Umbilical cord (tissue), 2 donors: Measurements from ENCODE around the gene ZFP2. TPM values are rescaled to one million over a fixed set of nuclear protein-coding genes. Genes with fewer than 3 reads are reported as not detected.
"Not testable (repeated sequence)": the region's sequence is repeated elsewhere in the genome, so short reads cannot be mapped to it uniquely, and the experiment has no call there.

Experiments
- DNase-seq: peaks from one replicate; pipeline ENCODE4 v3.0.0-alpha.2; 2015; ENCODE audit warnings: low spot score
- total RNA-seq: library from RNA; depleted of rRNA; stranded (reverse); fragments of >200 nt; gene quantifications from one replicate; pipeline ENCODE4 v1.2.3, GENCODE V29; 2014; ENCODE audit warnings: low replicate concordance; ENCODE audit not compliant: insufficient read depth

ZFP2 gene
- 8.7 TPM for total RNA-seq

DNA sequence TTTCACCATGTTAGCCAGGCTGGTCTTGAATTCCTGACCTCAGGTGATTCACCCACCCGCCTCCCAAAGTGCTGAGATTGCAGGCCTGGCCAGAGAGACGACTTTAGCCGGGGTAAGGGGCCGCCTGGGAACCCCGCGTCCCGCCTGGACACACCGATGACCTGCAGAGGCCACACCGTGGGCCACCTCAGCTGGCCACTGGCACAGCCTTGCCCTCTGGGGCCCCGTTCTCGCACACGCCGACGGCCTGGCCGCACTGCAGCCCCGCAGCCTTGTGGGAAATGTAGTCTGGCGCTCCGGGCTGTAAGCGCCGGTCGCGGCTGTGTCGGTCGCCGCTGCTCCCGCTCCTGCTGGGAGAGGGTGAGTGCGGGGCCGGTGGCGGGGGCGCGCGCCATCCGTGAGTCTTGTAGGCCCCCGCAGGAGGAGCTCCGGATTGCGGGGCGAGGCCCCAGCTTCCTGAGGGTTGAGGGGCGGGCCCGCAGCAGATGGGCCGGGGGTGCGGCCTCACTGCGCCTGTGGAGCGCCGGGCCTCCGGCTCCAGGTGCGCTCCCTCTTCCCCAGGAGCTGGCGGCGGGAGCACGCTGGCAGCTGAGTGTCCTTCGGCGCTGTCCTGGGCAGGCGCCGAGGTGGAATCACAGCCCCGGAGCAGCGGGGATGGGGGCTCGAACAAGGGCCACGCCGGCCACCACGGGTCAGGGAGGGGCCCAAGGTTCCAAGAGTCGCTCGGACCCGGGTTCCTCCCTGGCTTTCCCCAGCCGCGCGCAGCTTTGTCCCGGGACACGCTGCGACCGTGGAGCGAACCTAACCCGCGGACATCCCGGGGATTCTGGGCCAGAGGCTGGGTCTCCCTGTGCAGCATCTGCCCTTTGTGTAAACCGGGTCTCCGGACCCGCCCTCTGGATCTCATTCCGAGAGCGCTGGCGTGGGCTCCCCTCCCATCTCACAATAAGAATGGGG lies at the start of gene ZFP2:
Gene ZFP2 (plus strand): TSS at position 299 of the 957 bp plus-strand sequence. CDS start 35,401 bp downstream, outside the sequence.
- DNase-seq, result peak; percentile 79

DNA sequence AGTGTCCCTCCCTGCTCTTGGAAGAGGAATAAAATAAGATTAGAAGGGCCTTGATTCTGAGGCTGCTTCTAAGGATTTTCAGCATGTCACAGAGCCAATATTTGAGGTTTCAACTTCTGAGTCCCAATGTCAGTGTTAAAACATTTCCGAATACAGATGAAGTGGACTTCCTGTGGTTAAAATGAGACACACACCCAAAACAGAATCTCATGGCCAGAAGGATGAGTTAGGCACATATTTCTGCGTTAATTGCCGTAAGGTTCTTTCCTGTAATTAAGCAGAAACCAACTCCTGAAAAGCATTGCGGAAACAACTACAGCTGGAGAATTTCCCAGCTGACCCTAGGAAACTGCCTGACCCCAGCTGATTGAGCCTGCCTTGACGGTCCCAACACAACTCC lies 46.4 kb upstream of the ZFP2 start:
- DNase-seq, result no peak

DNA sequence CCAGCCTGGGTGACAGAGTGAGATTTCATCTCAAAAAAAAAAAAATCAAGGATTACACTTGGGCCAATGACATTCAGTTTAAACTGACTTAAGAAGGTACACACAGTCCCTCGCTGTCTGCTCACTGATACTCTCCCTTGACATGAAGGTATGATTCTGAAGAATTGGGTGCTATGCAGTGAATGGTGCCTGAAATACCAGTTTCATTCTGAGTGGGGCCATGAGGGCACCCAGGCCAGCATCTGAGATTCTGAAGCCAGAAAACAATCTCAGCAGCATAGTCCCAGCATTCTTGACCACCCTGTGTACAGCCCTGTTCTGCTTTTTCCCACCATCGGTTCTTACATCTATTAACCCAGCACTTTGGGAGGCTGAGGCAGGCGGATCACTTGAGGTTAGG lies 43.8 kb upstream of the ZFP2 start:
- DNase-seq, result no peak

DNA sequence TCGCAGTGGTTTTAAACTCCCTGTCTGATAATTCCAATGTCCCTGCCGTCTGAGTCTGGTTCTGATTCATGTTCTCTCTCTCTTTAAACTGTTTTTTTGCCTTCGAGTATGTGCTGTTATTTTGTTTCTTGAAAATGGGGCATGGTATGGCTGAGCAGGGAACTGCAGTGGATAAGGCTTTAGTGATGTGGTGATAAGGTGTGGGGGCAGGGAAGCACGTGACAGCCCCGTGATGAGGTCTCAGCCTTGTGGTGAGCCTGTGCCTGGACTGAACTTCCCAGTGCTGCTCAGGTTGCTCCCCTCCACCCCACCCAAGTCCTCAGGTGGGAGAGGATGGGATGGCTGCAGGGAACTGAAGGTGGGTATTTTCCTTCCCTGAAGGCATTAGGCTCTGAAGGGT lies 41.4 kb upstream of the ZFP2 start:
- no peak for DNase-seq

DNA sequence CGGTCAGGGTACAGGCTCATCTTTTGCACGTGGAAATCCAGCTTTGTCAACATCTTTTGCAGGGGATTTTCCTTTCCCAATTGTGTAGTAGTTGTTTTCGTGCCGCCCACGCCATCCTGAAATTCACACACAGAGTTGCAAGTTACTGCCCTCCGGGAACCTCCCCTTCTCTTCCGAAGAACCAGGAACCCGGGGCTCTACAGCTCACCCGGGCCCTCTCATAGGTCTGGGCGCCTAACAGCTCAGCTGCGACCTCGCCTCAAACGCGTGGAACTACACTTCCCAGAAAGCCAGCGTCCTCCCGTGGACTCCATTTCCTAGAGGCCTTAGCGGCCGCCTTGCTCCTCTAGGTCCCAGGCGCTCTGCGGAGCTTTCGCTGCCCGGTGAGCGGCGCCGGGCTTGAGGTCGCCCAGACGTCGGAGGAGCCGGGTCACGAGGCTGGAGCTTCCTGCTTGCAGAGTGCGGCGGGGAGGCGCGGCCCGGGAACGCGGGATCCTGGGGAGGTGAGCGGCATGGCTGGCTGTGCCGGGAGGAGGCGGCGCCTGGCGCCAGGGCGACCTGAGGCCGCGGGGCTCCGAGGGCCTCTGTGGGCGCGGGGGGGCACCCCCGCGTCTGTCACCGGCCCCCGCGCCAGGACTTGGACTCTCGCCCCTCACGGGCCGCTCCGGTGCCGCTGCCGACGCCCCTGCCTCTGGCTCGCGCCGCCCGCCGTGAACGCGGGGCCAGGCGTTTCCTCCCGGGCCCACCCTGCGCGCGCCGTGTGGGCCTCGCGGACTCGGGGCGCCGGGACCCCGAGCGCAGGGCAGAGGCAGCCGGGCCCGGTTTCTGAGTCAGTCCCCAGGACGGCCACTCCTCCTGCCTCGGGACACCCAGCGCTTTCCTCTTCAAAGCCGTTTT lies 35.8 kb upstream of the ZFP2 start, which contains the start of gene ZNF354B:
Gene ZNF354B (plus strand): TSS at position 329 of the 897 bp plus-strand sequence. CDS start 1,095 bp downstream, outside the sequence.
- peak; percentile 98 for DNase-seq

DNA sequence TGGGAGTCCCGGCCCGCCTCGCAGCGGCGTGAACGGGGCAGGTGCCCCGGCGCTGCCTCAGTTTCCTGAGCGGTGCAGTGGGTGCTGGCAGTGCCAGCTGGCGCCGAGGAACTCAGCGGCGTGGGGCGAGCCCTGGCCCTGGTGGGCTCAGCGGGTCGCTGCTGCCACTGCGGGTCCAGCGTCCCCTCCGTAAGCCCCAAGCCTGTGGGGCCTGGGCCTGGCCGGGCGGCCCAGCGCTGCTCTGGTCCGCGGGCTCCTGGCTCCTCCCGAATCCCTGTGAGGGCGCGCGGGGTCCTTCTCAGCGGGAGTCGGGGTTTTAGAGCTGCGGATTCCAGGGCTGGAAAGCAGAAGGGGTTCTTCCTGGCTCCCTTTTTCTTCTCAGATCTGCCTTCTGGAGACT lies 35.1 kb upstream of the ZFP2 start:
- not testable (repeated sequence) for DNase-seq

DNA sequence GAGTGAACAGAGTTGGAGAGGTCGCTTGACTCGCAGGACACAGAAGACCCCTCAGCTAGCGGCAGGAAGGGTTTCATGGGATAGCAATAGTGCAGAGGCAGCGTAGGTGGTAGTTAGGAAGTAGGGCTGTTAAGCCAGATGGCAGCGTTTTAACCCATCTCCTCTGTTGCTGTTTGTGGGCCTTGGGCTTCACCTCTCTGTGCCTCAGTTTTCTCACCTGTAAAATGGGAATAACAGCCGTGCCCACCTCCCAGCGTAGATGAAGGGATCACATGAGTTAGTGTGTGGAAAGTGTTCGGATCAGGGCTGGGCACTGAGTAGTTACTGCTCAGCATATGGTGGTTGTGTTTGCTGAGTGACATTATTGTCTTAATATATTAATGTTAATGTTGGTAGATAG lies 34.1 kb upstream of the ZFP2 start:
- no peak for DNase-seq

DNA sequence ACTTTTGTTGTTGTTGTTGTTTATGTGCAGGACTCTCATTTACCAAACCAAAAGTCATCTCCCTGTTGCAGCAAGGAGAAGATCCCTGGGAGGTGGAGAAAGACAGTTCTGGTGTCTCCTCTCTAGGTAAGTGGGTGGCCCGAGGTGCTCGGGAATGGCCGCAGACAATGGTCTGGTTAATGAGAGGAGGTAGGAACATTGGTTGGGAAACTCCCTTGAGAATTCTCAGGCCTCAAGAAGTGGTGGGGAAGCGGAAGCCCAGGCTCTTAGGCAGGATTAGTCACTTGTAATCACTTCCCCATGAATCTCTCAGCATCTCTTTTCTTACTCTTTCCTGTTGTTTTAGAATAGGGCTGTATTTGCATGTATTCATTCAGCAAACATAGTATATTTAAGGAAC lies 28.8 kb upstream of the ZFP2 start:
- DNase-seq, result no peak

DNA sequence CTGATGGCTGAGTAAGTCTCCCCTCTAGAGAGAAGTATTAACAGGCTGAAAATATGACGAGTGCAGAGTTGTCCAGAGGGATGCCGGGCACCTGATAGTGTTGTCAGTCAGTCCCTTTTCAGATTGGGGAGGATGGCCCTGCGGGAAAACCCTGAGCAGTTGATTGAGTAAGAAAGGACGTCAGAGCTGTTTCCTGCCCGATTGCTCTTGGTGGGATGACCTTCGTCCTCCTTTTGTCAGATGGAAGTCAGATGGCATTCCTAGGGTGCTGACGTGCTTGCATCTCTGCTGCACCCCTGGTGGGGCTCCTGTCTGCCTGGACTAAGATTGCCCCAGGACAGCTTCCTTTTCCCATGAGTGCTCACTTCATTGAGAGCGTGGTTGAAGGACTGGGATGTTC lies 26.1 kb upstream of the ZFP2 start:
- no peak for DNase-seq

DNA sequence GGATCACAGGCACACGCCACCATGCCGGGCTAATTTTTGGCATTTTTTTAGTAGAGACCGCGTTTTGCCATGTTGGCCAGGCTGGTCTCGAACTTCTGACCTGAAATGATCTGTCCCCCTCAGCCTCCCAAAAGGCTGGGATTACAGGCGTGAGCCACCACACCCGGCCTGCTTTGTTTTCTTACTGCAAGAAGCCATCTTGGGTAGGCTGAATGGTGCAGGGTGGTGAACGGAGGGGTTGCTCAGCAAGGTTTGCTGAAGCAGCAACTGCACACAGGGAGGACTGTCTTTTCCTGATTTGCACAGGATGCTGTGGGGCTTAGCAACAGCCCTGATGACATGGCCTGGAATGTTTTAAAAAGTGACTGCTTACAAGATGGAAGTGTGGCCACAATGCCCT lies 25.3 kb upstream of the ZFP2 start:
- no peak for DNase-seq

DNA sequence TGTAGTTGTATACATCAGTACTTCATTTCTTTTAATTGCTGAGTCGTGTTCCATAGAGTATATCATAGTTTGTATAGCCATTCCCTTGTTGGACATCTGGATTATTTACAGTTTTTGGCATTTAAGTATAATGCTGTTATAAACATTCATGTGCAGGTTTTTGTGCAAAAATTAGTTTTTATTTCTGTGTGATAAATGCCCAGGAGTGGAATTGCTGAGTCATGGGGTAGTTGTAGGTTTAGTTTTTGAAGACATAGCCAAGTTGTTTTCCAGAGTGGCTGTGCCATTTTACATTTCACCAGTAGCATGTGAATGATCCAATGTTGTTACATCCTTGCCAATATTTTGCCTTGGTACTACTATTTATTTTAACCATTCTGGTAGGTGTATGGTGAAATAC lies 23.4 kb upstream of the ZFP2 start:
- no peak for DNase-seq

DNA sequence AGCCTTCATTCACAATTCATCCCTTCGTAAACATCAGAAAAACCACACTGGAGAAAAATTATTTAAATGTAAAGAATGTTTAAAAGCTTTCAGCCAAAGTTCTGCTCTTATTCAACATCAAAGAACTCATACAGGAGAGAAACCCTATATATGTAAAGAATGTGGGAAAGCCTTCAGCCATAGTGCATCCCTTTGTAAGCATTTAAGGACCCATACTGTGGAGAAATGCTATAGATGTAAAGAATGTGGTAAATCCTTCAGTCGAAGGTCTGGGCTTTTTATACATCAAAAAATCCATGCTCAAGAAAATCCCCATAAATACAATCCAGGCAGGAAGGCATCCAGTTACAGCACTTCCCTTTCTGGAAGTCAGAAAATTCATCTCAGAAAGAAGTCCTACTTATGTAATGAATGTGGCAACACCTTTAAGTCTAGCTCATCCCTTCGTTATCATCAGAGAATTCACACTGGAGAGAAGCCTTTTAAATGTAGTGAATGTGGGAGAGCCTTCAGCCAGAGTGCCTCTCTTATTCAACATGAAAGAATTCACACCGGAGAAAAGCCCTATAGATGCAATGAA lies 12.5 kb upstream of the ZFP2 start:
- not testable (repeated sequence) for DNase-seq

DNA sequence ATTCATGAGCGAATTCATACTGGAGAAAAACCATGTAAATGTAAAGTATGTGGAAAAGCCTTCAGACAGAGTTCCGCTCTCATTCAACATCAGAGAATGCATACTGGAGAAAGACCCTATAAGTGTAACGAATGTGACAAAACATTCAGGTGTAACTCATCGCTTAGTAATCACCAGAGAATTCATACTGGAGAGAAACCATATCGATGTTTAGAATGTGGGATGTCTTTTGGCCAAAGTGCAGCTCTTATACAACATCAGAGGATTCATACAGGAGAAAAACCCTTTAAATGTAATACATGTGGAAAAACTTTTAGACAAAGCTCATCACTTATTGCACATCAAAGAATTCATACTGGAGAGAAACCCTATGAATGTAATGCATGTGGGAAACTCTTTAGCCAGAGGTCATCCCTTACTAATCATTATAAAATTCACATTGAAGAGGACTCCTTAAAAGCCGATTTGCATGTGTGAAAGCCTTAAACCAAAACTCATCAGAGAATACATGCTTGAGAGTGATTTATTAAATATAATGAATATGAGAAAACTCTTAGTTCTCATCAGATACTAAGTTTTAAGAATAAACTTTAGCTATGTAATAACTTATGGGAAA lies 11.8 kb upstream of the ZFP2 start:
- no peak for DNase-seq

DNA sequence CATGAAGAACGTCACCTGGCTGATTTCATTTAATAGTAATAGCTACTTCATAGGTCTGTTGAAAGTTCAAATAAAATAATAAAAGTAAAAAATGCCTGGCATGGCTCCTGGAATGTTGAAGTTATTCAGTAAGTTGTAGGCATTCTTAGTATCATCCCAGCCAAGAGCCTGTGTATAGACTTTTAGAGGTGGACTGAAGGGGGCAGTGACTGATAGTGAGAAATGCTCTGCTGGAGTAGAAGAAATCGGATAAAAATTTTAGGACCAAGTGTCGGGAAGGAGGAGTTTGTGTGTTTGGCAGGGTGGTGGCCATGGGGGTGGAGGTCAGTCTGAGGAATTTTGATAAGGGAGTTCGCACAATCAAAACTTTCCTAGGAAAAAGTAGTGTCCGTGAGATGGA lies 3.6 kb downstream of the ZFP2 start:
- DNase-seq, result no peak

DNA sequence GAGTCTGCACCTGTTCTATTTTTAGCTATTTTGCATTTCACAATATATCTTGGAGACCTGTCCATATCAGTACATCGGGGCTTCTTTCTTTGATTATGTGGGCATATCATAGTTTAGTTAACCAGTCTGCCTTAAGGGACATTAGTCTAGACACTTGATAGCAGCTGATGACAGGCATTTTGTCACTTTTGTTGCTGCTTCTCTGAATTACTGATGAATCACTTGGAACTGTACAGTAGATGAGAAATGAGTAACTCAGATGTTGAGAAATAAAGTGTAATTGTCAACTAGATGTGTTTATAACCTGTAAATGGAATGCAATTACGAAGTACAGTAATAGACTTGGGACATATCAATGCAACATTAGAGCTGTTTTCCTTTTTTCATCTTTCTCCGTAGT lies 7.1 kb downstream of the ZFP2 start:
- no peak for DNase-seq

DNA sequence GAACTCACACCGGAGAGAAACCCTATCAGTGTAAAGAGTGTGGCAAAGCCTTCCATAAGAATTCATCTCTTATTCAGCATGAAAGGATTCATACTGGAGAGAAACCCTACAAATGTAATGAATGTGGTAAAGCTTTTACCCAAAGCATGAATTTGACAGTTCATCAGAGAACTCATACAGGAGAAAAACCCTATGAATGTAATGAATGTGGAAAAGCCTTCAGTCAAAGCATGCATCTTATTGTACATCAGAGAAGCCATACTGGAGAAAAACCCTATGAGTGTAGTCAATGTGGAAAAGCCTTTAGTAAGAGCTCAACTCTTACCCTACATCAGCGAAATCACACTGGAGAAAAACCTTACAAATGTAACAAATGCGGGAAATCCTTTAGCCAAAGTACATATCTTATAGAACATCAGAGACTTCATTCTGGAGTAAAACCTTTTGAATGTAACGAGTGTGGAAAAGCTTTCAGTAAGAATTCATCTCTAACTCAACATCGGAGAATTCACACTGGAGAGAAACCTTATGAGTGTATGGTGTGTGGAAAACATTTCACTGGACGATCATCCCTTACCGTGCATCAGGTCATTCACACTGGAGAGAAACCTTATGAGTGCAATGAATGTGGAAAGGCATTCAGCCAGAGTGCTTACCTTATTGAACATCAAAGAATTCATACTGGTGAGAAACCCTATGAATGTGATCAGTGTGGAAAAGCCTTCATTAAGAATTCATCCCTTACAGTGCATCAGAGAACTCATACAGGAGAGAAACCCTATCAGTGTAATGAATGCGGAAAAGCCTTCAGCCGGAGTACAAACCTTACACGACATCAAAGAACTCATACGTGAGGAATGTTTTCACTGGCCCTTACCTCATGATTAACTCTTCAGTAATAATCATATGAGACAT lies 36.4 kb downstream of the ZFP2 start:
- DNase-seq, result no peak

DNA sequence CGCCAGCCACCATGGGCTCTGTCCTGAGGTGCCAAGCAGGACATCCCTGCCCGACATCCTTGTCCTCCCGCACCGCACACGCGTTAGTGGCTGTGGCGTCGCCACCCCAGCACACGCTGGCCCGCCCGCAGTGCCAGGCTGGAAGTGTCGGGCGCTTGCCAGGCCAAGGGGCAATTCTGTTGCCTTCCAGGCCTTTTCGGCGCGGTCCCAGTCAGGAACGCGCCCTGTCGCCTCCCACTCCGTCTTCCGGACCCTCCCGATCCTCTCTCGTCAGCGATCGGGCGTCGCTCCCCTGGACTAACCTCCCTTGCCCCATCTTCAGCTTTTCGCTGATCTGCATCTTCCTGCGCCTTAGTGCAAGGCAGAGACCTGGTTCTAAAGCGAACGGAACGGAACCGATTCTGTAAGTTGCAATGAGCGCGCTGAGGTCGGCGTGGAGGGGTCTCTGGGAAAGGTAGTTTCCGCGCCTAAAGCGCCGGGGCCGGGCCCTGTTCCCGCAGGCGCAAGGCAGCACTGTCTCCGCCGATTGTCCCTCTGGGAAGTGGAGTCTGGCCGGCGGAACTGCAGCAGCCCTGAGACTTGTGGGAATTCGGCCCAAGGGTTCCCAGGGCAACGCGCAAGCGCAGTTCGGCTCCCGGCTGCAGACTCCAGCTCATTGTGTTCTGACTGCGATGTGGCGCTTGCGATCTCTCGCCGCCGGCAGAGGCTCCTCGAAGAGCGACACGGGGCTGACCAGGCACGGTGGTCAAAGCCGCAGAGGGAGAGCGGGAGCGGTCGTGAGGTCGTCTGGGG lies 45.1 kb downstream of the ZFP2 start, which contains the start of gene ZNF454:
Gene ZNF454 (plus strand): TSS at position 630 of the 792 bp plus-strand sequence. CDS start 1,594 bp downstream, outside the sequence.
- DNase-seq, result peak; percentile 98

DNA sequence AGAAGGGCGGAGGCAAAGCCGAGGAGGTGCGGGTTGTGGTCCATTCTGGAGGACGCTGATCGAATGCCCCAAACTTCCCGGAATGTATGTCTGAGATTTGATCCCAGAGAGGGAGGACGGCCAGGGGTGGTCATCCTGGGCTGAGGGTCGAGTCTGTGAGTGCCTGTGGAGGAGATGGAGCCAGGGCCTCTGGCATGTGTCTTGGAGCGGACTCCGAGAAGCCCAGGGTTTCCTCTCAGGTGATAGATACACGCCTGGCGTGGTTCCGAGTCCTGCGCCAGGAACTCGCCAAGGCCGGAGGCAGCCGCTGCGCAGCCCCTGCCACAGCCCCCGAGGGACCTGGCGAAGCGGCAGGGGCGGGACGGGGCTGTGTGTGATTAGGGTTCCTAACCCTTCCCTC lies 45.6 kb downstream of the ZFP2 start:
- DNase-seq, result no peak

DNA sequence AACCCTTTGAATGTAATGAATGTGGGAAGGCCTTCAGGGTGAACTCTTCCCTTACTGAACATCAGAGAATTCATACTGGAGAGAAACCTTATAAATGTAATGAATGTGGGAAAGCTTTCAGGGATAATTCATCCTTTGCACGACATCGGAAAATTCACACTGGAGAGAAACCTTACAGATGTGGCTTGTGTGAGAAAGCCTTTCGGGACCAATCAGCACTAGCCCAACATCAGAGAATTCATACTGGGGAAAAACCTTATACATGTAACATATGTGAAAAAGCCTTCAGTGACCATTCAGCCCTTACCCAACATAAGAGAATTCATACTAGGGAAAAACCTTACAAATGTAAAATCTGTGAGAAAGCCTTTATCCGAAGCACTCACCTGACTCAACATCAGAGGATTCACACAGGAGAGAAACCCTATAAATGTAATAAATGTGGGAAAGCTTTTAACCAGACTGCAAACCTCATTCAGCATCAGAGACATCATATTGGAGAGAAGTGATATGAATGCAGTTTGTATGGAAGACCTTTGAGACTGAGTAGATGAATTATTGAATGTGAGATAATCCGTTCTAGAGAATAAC lies 69.8 kb downstream of the ZFP2 start:
- DNase-seq, result no peak
